ENCODE results near the gene TUBB2A. TPM values are rescaled to one million over a fixed set of nuclear protein-coding genes. Genes with fewer than 3 reads are reported as not detected.

TUBB2A gene
- 10 to 100 TPM; 17.2 to 39.6 TPM for total RNA-seq

GRCh38 chr6:3157131-3157933 is at the start of gene TUBB2A:
TUBB2A (minus strand) TSS chr6:3157544; CDS start chr6:3157463, 81 bp downstream.
- peak; percentile 77 for DNase-seq (ENCODE audit: low spot score)
- H3K9me3 ChIP-seq = no peaks in the 10 kb centered on the region
- WGBS = under 1% methylated on average over 44 of the region's 95 CpGs
- H3K27me3 ChIP-seq (replicated peaks; ENCODE audit: insufficient read depth) = no peaks in the 10 kb centered on the region
- H3K4me3 ChIP-seq = peak within 1 kb of the TSS; percentile 78 to 80
- intact Hi-C loops (cut with DNase I) = no loop called here
- H3K36me3 ChIP-seq = no peaks in the 10 kb centered on the region
- TF ChIP-seq POLR2AphosphoS5 (IDR thresholded peaks at IDR 0.05) (peak; percentile 73), POLR2A (IDR thresholded peaks at IDR 0.05) (peak; percentile 97)
- TF ChIP-seq, protein P1, sequence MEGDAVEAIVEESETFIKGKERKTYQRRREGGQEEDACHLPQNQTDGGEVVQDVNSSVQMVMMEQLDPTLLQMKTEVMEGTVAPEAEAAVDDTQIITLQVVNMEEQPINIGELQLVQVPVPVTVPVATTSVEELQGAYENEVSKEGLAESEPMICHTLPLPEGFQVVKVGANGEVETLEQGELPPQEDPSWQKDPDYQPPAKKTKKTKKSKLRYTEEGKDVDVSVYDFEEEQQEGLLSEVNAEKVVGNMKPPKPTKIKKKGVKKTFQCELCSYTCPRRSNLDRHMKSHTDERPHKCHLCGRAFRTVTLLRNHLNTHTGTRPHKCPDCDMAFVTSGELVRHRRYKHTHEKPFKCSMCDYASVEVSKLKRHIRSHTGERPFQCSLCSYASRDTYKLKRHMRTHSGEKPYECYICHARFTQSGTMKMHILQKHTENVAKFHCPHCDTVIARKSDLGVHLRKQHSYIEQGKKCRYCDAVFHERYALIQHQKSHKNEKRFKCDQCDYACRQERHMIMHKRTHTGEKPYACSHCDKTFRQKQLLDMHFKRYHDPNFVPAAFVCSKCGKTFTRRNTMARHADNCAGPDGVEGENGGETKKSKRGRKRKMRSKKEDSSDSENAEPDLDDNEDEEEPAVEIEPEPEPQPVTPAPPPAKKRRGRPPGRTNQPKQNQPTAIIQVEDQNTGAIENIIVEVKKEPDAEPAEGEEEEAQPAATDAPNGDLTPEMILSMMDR (IDR thresholded peaks at IDR 0.05) = peak; percentile 39 to 83 (median 62)
- no peaks in the 10 kb centered on the region for H3K4me1 ChIP-seq (replicated peaks)
- H3K27ac ChIP-seq = peak within 1 kb of the TSS; percentile 79 to 82

DNA sequence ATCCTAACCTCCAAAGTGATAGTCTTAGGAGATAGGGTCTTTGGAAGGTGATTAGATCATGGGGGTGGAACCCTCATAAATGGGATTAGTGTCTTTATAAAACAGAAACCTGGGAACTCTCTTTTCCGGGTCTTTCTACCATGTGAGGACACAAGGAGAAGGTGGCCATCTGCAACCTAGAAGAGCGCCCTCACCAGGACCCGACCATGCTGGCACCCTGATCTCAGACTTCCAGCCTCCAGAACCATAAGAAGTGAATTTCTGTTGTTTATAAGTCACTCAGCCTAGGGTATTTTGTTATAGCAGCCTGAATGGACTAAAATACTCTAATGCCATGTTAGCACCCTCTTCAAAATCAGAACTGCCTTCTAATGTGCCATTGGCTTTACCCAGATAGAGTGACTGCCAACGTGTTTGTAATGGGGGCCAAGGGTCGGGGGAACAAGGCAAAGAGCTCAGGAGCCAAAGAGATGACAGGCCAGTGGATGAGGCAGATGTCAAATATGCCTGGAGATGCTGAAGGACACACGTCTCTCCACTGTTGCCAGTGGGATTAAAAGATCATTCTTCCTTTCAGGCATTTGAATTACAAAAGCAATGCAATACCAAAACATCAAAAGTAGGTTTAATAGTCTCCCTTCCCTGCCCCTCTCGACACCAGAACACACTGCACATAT is 49.1 kb upstream of the TUBB2A start:
- Histone ChIP-seq H3K4me1 (replicated peaks) (no peaks in the 10 kb centered on the region), H3K27ac (no peak overlapping the region), H3K9me3 (no peaks in the 10 kb centered on the region), H3K27me3 (replicated peaks; ENCODE audit: insufficient read depth) (no peaks in the 10 kb centered on the region), H3K36me3 (no peaks in the 10 kb centered on the region), H3K4me3 (no peak overlapping the region)
- no peak for DNase-seq (ENCODE audit: low spot score)
- intact Hi-C loops (cut with DNase I) = no loop called here
- TF ChIP-seq, protein P1 (IDR thresholded peaks at IDR 0.05) = no peak
- TF ChIP-seq POLR2AphosphoS5 (IDR thresholded peaks at IDR 0.05) (no peak), POLR2A (IDR thresholded peaks at IDR 0.05) (no peak)
- WGBS = 94% methylated on average over 7 of the region's 7 CpGs

GRCh38 chr6:3205913-3206312 is 48.6 kb upstream of the TUBB2A start:
- H3K4me3 ChIP-seq = no peak overlapping the region
- no peaks in the 10 kb centered on the region for H3K27me3 ChIP-seq (replicated peaks; ENCODE audit: insufficient read depth)
- H3K36me3 ChIP-seq = no peaks in the 10 kb centered on the region
- no peaks in the 10 kb centered on the region for H3K9me3 ChIP-seq
- no peak for DNase-seq (ENCODE audit: low spot score)
- TF ChIP-seq, protein P1 (IDR thresholded peaks at IDR 0.05) = no peak
- TF ChIP-seq POLR2A (IDR thresholded peaks at IDR 0.05) (no peak), POLR2AphosphoS5 (IDR thresholded peaks at IDR 0.05) (no peak)
- intact Hi-C loops (cut with DNase I) = no loop called here
- H3K4me1 ChIP-seq (replicated peaks) = no peaks in the 10 kb centered on the region
- WGBS = 89% methylated on average over 4 of the region's 4 CpGs
- no peak overlapping the region for H3K27ac ChIP-seq

DNA sequence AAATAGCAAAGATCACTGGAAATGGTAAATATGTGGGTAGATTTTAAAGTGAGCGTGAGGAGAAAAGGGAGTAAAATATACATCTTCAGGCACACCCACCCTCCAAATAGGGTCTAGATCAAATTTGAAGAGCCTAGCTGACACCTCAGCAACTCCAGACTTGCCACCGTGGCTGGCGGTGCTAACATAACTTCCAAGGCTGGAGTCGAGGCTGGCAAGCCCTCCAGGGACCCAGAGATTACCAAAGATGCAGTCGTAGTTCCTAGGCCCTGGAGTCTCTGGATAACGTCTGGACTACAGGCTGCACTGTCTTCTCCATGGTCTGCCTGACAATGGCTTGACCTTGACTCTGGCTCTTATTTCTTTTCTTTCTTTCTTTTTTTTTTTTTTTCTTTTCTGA is 47.6 kb upstream of the TUBB2A start:
- 93% methylated on average over 6 of the region's 6 CpGs for WGBS
- Histone ChIP-seq H3K27me3 (replicated peaks; ENCODE audit: insufficient read depth) (no peaks in the 10 kb centered on the region), H3K4me1 (replicated peaks) (no peaks in the 10 kb centered on the region), H3K36me3 (no peaks in the 10 kb centered on the region), H3K4me3 (no peak overlapping the region), H3K9me3 (no peaks in the 10 kb centered on the region), H3K27ac (no peak overlapping the region)
- TF ChIP-seq, protein P1 (IDR thresholded peaks at IDR 0.05) = no peak
- DNase-seq (ENCODE audit: low spot score) = no peak
- intact Hi-C loops (cut with DNase I) = no loop called here

All from prostate gland (tissue), 2 donors.